Caco-2 (cell line): ENCODE data around the gene ZNF425. TPM values are rescaled to one million over a fixed set of nuclear protein-coding genes. Genes with fewer than 3 reads are reported as not detected.

ENCODE experiments used
- BruUV-seq: library from RNA; stranded (reverse); fragments of 400-500 nt; replicated peaks from 2 replicates; lab custom pipeline; 2021; lab: Mats Ljungman, UMichigan
- CTCF ChIA-PET: fragments of 300-600 bp; sonication (Branson Sonifier 250); formaldehyde crosslinking; loops from one replicate; lab custom pipeline; 2022; ENCODE audit warnings: antibody characterized with exemption; lab: Charles Lee
- POLR2A ChIA-PET: fragments of 300-600 bp; sonication (Branson Sonifier 250); formaldehyde crosslinking; loops from one replicate; lab custom pipeline; 2022; ENCODE audit warnings: antibody characterized with exemption; lab: Charles Lee
- DNase-seq, 2 experiments: peaks; one replicate each; pipeline versions ENCODE4 v3.0.0 to v3.0.0-alpha.2; 2020 to 2022
- H3K27me3 ChIP-seq: replicated peaks from 2 replicates; pipeline ENCODE4 v1.6.0; 2011; ENCODE audit warnings: low read length; ENCODE audit not compliant: control insufficient read depth, insufficient read depth
- H3K36me3 ChIP-seq: 2 replicates; pipeline ENCODE4 v1.5.1; 2011; ENCODE audit warnings: low read length; ENCODE audit not compliant: control insufficient read depth, insufficient read depth
- H3K4me1 ChIP-seq: fragments of 250-450 bp; sonication (Bioruptor Pico); 2 replicates; pipeline ENCODE4 v1.5.1; 2020; ENCODE audit warnings: mild to moderate bottlenecking
- H3K4me3 ChIP-seq: 2 replicates; pipeline ENCODE4 v1.5.1; 2011; ENCODE audit warnings: low read depth, mild to moderate bottlenecking, control low read depth, low read length
- H3K9me3 ChIP-seq: fragments of 250-450 bp; sonication (Bioruptor Pico); 2 replicates; pipeline ENCODE4 v1.5.1; 2020; ENCODE audit warnings: mild to moderate bottlenecking, moderate library complexity
- H3K27ac Mint-ChIP-seq: one replicate; pipeline ENCODE4 v1.8.0; 2022; ENCODE audit warnings: mixed read lengths; ENCODE audit not compliant: unreplicated experiment
- H3K27me3 Mint-ChIP-seq: one replicate; pipeline ENCODE4 v1.8.0; 2022; ENCODE audit warnings: mixed read lengths; ENCODE audit not compliant: insufficient read depth, unreplicated experiment
- H3K36me3 Mint-ChIP-seq: one replicate; pipeline ENCODE4 v1.8.0; 2022; ENCODE audit warnings: mild to moderate bottlenecking, mixed read lengths; ENCODE audit not compliant: insufficient read depth, unreplicated experiment
- H3K4me1 Mint-ChIP-seq: one replicate; pipeline ENCODE4 v1.8.0; 2022; ENCODE audit warnings: low read depth, mixed read lengths; ENCODE audit not compliant: unreplicated experiment
- H3K4me3 Mint-ChIP-seq: one replicate; pipeline ENCODE4 v1.8.0; 2022; ENCODE audit warnings: mild to moderate bottlenecking, moderate library complexity, mixed read lengths; ENCODE audit not compliant: unreplicated experiment
- H3K9me3 Mint-ChIP-seq: one replicate; pipeline ENCODE4 v1.8.0; 2022; ENCODE audit warnings: mixed read lengths; ENCODE audit not compliant: unreplicated experiment
- intact Hi-C: fragments of 100-400 bp; cut with micrococcal nuclease; formaldehyde crosslinking; loops from one replicate; pipeline ENCODE4 v1.10.0; 2022; ENCODE audit not compliant: unreplicated experiment
- total RNA-seq: library from RNA; stranded (reverse); gene quantifications from 2 replicates; pipeline ENCODE4 v1.2.3, GENCODE V29; 2022
- TF ChIP-seq, protein P1 (sequence below), 2 experiments: fragments of 200-600 bp in 1 of 2; IDR thresholded peaks; 1 replicate in 1 of 2; 2 replicates in 1 of 2; pipeline versions ENCODE4 v1.5.1 to v1.8.0; 2011 to 2022; ENCODE audit warnings: antibody characterized with exemption in 1 of 2, control low read depth in 1 of 2, inconsistent platforms in 1 of 2, low read depth in 1 of 2, low read length in 1 of 2, mild to moderate bottlenecking in 1 of 2, moderate library complexity in 1 of 2; ENCODE audit not compliant: insufficient read depth in 1 of 2, severe bottlenecking in 1 of 2, unreplicated experiment in 1 of 2

ZNF425 gene
- total RNA-seq, 1 experiment from 2014 or later: 4.0 TPM

DNA sequence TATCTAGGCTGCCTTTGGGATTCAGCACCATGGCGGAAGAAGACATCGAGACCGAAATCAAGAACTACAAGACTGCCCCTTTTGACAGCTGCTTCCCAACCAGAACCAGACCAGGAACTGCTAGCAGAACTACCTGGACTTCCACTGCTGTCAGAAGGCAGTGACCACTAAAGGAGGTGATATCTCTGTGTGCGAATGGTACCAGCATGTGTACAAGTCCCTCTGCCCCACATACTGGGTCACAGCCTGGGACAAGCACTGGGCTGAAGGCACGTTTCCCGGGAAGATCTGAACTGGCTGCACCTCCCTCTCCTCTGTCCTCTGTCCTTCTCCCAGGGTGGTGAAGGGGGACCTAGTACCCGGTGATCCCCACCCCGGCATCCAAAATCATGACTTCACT is 72.2 kb downstream of the ZNF425 start:
- H3K4me3 ChIP-seq: no peak overlapping the region
- Mint-ChIP-seq H3K36me3 (no peaks in the 10 kb centered on the region), H3K4me3 (no peak overlapping the region), H3K4me1 (no peaks in the 10 kb centered on the region), H3K9me3 (no peaks in the 10 kb centered on the region), H3K27me3 (no peaks in the 10 kb centered on the region), H3K27ac (no peak overlapping the region)
- ChIA-PET POLR2A (no interaction called here), CTCF (no interaction called here)
- no peaks in the 10 kb centered on the region for H3K4me1 ChIP-seq
- no peaks in the 10 kb centered on the region for H3K9me3 ChIP-seq
- no TSS peak for BruUV-seq
- no peak for DNase-seq
- no peaks in the 10 kb centered on the region for H3K27me3 ChIP-seq
- no peaks in the 10 kb centered on the region for H3K36me3 ChIP-seq
- TF ChIP-seq, protein P1, sequence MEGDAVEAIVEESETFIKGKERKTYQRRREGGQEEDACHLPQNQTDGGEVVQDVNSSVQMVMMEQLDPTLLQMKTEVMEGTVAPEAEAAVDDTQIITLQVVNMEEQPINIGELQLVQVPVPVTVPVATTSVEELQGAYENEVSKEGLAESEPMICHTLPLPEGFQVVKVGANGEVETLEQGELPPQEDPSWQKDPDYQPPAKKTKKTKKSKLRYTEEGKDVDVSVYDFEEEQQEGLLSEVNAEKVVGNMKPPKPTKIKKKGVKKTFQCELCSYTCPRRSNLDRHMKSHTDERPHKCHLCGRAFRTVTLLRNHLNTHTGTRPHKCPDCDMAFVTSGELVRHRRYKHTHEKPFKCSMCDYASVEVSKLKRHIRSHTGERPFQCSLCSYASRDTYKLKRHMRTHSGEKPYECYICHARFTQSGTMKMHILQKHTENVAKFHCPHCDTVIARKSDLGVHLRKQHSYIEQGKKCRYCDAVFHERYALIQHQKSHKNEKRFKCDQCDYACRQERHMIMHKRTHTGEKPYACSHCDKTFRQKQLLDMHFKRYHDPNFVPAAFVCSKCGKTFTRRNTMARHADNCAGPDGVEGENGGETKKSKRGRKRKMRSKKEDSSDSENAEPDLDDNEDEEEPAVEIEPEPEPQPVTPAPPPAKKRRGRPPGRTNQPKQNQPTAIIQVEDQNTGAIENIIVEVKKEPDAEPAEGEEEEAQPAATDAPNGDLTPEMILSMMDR (IDR thresholded peaks at IDR 0.05; ENCODE audit: insufficient read depth in 1 of 2, low read depth in 1 of 2, low read length in 1 of 2, severe bottlenecking in 1 of 2, unreplicated experiment in 1 of 2): no peak
- intact Hi-C loops: no loop called here

DNA sequence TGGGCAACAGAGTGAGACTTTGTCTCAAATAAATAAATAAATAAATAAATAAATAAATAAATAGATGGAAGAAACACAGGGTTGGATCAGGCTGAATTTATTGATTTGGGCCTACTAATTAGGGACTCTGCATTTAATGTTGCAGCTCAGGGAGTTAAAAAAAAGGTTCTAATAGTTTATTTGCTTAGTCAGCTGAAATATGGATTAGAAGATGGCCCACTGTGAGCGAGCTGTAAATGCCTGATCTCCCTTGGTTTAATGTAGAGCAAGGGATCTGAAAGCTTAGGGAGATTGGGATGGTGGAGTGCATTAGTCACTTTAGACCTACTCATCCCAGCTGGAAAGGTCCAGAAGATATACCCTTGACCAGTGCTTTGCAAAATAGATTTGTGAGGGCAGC is 72.7 kb downstream of the ZNF425 start:
- H3K4me1 Mint-ChIP-seq: no peaks in the 10 kb centered on the region
- no peak overlapping the region for H3K27ac Mint-ChIP-seq
- POLR2A ChIA-PET: no interaction called here
- DNase-seq: no peak
- H3K4me1 ChIP-seq: no peaks in the 10 kb centered on the region
- intact Hi-C loops: no loop called here
- H3K9me3 ChIP-seq: no peaks in the 10 kb centered on the region
- no peak overlapping the region for H3K4me3 Mint-ChIP-seq
- no peaks in the 10 kb centered on the region for H3K36me3 ChIP-seq
- H3K9me3 Mint-ChIP-seq: no peaks in the 10 kb centered on the region
- BruUV-seq: no TSS peak
- TF ChIP-seq, protein P1 (IDR thresholded peaks at IDR 0.05; ENCODE audit: insufficient read depth in 1 of 2, low read depth in 1 of 2, low read length in 1 of 2, severe bottlenecking in 1 of 2, unreplicated experiment in 1 of 2): no peak
- no peaks in the 10 kb centered on the region for H3K27me3 Mint-ChIP-seq
- H3K4me3 ChIP-seq: no peak overlapping the region
- CTCF ChIA-PET: no interaction called here
- no peaks in the 10 kb centered on the region for H3K36me3 Mint-ChIP-seq
- no peaks in the 10 kb centered on the region for H3K27me3 ChIP-seq

Other genes with a start within 250 kb of the ZNF425 start
- gene EZH2, start 242.0 kb downstream of the ZNF425 start, total RNA-seq: 55.7 and 63.7 TPM in 2 replicates
- gene PDIA4, start 97.8 kb downstream of the ZNF425 start, total RNA-seq: 192 and 197 TPM in 2 replicates
- 9.4 and 9.5 TPM in 2 replicates for gene ZNF786, start 35.6 kb downstream of the ZNF425 start, total RNA-seq
- 13.0 and 13.4 TPM in 2 replicates for gene ZNF398, start 21.1 kb upstream of the ZNF425 start, total RNA-seq
- 35.7 and 44.0 TPM in 2 replicates for gene ZNF282, start 69.2 kb upstream of the ZNF425 start, total RNA-seq
- gene ZNF212, start 113.3 kb upstream of the ZNF425 start, total RNA-seq: 15.9 and 18.6 TPM in 2 replicates
- gene ZNF783, start 135.9 kb upstream of the ZNF425 start, total RNA-seq: 26.1 and 27.3 TPM in 2 replicates